Thoracic aorta (tissue), 2 donors: ENCODE results near the gene ERGIC1. TPM values are rescaled to one million over a fixed set of nuclear protein-coding genes. Genes with fewer than 3 reads are reported as not detected.
A peak's percentile ranks its signal among the peaks of the same experiment; 100 is the strongest.

ENCODE experiments used
- ATAC-seq: fragments of 150-250 bp; one replicate; pipeline ENCODE4 v1.8.0; 2017; ENCODE audit warnings: low read depth; ENCODE audit not compliant: insufficient number of reproducible peaks, low FRiP score
- DNase-seq: peaks from one replicate; pipeline ENCODE4 v3.0.0-alpha.2; 2020; ENCODE audit warnings: low spot score
- H3K27ac ChIP-seq, 2 donors: fragments of 200-600 bp; sonication (generic); 1 replicate in 1 of 2; 2 replicates in 1 of 2; pipeline ENCODE4 v1.5.1; 2016; ENCODE audit warnings: mild to moderate bottlenecking in 2 of 2, moderate library complexity in 2 of 2
- H3K27me3 ChIP-seq: fragments of 200-600 bp; sonication (generic); replicated peaks from 2 replicates; pipeline ENCODE4 v1.6.0; 2016; ENCODE audit warnings: mild to moderate bottlenecking; ENCODE audit not compliant: insufficient read depth
- H3K36me3 ChIP-seq: fragments of 200-600 bp; sonication (generic); one replicate; pipeline ENCODE4 v1.5.1; 2016
- H3K4me1 ChIP-seq, 2 donors: fragments of 200-600 bp; sonication (generic); 1 replicate in 1 of 2; 2 replicates in 1 of 2; pipeline versions ENCODE4 v1.5.1 to v1.6.0; 2016; ENCODE audit warnings: low read depth in 2 of 2, mild to moderate bottlenecking in 1 of 2; ENCODE audit not compliant: control insufficient read depth in 1 of 2
- H3K4me3 ChIP-seq: fragments of 200-600 bp; sonication (generic); 2 replicates; pipeline ENCODE4 v1.5.1; 2016; ENCODE audit warnings: mild to moderate bottlenecking
- H3K9me3 ChIP-seq: fragments of 200-600 bp; sonication (generic); 2 replicates; pipeline ENCODE4 v1.5.1; 2016
- CTCF ChIP-seq: fragments of 200-600 bp; sonication (generic); IDR thresholded peaks from one replicate; pipeline ENCODE4 v1.5.1; 2019; ENCODE audit warnings: antibody characterized with exemption
- total RNA-seq, 2 donors: library from RNA; depleted of rRNA; stranded (reverse); fragments of >200 nt; gene quantifications; one replicate each; pipeline versions ENCODE4 v1.1.0 to v1.2.3, GENCODE V29; 2016

ERGIC1 gene
- total RNA-seq, 2 donors from 2014 or later = 141 to 230 TPM

DNA sequence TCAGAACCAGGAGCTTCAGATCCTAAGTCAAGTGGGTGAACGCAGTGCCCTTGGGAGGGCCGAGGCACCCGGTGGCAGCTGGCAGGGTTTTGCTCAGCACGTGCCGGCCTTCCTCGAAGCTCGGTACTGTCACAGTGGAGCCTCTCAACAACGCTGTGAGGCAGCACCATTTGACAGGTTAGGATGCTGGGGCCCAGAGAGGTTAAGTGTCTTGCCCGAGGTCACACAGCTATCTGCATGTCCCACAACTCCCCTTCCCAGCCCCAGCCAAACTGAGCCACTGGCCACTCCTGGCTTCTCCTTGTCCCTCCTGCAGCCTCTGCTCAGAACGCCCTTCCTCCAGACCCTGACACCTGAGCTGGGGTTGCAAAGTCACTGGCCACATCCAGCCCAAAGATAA lies 81.5 kb downstream of the ERGIC1 start:
- Histone ChIP-seq H3K36me3 (peaks cover 10% of the 10 kb centered on the region), H3K4me1 (peaks cover 33 to 59% of the 10 kb centered on the region in 2 donors), H3K9me3 (no peaks in the 10 kb centered on the region), H3K4me3 (no peak overlapping the region), H3K27me3 (no peaks in the 10 kb centered on the region), H3K27ac (peak overlapping the region; percentile 39 to 54)
- ATAC-seq = no peak
- DNase-seq = no peak
- no peak for TF ChIP-seq CTCF

- Histone ChIP-seq H3K27ac (peak overlapping the region; percentile 91 to 97), H3K4me3 (no peak overlapping the region), H3K27me3 (no peaks in the 10 kb centered on the region), H3K4me1 (peaks cover 5 to 35% of the 10 kb centered on the region in 2 donors), H3K36me3 (peaks cover 18% of the 10 kb centered on the region), H3K9me3 (no peaks in the 10 kb centered on the region)
- no peak for ATAC-seq
- DNase-seq = no peak
- TF ChIP-seq CTCF = no peak
Measured at GRCh38 chr5:172918421-172919371, 84.6 kb downstream of the ERGIC1 start.

DNA sequence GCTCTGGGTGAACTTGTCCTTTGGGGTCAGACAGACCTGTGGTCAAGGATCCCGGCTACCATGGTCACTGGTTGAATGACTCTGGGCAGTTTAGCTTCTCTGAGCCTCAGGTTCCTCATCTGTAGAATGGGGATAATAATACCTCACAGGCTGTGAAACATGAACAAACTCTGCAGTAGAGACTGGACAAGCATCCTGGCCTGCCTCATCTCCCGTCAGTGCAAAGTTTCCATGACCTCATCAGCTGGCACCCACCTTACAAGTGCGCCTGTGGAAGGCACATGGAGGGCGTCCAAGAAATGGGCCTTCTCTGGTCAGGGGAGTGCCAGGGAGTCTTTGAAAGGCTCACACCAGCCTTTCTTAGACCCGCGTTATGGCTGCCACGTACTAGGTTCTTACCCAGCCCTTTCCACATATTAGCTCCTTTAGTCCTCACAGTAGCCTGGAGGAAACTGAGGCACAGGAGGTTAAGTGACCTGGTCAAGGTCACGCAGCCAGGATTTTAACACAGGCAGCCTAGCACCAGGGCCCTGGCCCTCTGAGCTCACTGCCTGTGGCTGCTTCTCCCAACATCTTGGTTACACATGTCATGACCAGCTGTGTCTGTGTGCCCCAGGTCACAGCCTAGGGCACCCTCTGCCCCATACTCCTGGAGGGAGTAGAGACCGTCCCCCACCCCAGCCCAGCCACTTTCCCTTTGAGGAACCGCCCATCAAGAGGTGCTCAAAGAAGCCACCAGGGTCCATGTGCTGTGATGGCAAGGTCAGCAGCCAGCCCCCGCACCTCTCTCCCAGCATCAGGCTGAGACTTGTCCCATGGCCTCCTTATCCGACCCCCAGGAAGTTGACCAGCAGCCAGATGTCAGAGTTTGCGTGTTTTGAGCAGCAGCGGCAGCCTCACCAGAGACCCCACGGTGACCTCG lies 85.7 kb downstream of the ERGIC1 start:
- no peak for TF ChIP-seq CTCF
- Histone ChIP-seq H3K27me3 (no peaks in the 10 kb centered on the region), H3K27ac (peak overlapping the region; percentile 91 to 97), H3K9me3 (no peaks in the 10 kb centered on the region), H3K4me1 (peaks cover 5 to 29% of the 10 kb centered on the region in 2 donors), H3K36me3 (peaks cover 18% of the 10 kb centered on the region), H3K4me3 (no peak overlapping the region)
- ATAC-seq (peak; percentile 40), DNase-seq (peak; percentile 49)

- Histone ChIP-seq H3K27me3 (no peaks in the 10 kb centered on the region), H3K4me3 (no peak overlapping the region), H3K36me3 (peaks cover 14% of the 10 kb centered on the region), H3K27ac (peak overlapping the region; percentile 91 to 97), H3K9me3 (no peaks in the 10 kb centered on the region), H3K4me1 (peaks cover 5 to 29% of the 10 kb centered on the region in 2 donors)
- ATAC-seq = peak; percentile 86
- TF ChIP-seq CTCF = no peak
- DNase-seq = peak; percentile 69
Measured at GRCh38 chr5:172920447-172920849, 86.4 kb downstream of the ERGIC1 start.

DNA sequence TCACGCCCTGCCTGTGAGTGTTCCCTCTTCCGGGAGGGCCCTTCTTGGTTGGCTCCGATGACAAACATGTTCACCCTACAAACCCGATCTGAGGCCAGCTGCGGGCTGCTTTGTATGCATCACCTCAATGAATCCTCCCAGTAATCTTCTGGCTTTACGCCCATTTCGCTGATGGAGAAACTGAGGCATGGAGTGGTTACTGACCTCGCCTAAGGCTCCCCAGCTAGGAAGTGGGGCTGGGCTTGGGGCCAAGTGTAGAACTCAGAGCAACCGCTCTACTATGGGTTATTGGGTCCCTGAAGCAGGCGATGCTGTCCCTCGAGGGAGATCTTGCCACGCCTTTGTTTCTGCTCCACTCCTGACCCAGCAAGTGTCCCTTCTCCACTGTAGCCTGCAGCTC lies 86.9 kb downstream of the ERGIC1 start:
- DNase-seq (no peak), ATAC-seq (no peak)
- no peak for TF ChIP-seq CTCF
- H3K27me3 ChIP-seq = no peaks in the 10 kb centered on the region
- H3K36me3 ChIP-seq = peaks cover 12% of the 10 kb centered on the region
- H3K4me3 ChIP-seq = no peak overlapping the region
- peaks cover 5 to 29% of the 10 kb centered on the region in 2 donors for H3K4me1 ChIP-seq
- peak overlapping the region; percentile 91 to 97 for H3K27ac ChIP-seq
- H3K9me3 ChIP-seq = no peaks in the 10 kb centered on the region
